HEK293 (cell line): ENCODE measurements around the gene SYNJ2.

ENCODE experiments used
- CTCF ChIA-PET: fragments of 350-600 bp; formaldehyde crosslinking; extraction: SDS; loops from one replicate; lab custom pipeline; 2021; ENCODE audit warnings: antibody characterized with exemption; lab: Yijun Ruan, JAX
- POLR2A ChIA-PET: fragments of 300-600 bp; formaldehyde crosslinking; extraction: SDS; loops from one replicate; lab custom pipeline; 2020; ENCODE audit warnings: antibody characterized with exemption, inconsistent platforms; lab: Yijun Ruan, JAX
- H3K27ac ChIP-seq: fragments of 200-500 bp; sonication (Bioruptor generic); 2 replicates; pipeline ENCODE4 v1.5.1; 2014; ENCODE audit warnings: low read depth, low read length, control low read depth, inconsistent platforms; ENCODE audit errors: extremely low read depth
- H3K36me3 ChIP-seq, 2 experiments: fragments of 200-500 bp in 1 of 2; sonication (Bioruptor generic) in 1 of 2; 1 replicate in 1 of 2; 2 replicates in 1 of 2; pipeline ENCODE4 v1.5.1; 2014 to 2017; ENCODE audit warnings: inconsistent platforms in 2 of 2, low read length in 2 of 2; ENCODE audit not compliant: control insufficient read depth in 2 of 2, insufficient read depth in 1 of 2
- H3K4me1 ChIP-seq: fragments of 200-500 bp; sonication (Bioruptor generic); 2 replicates; pipeline ENCODE4 v1.5.1; 2014; ENCODE audit warnings: mild to moderate bottlenecking, low read length, inconsistent platforms; ENCODE audit not compliant: control insufficient read depth, insufficient read depth
- H3K4me3 ChIP-seq: 2 replicates; pipeline ENCODE4 v1.5.1; 2011; ENCODE audit warnings: low read depth, mild to moderate bottlenecking, control low read depth, low read length, moderate library complexity
- H3K9me3 ChIP-seq: fragments of 200-500 bp; sonication (Bioruptor generic); 2 replicates; pipeline ENCODE4 v1.5.1; 2014; ENCODE audit warnings: low read depth, low read length, inconsistent platforms; ENCODE audit not compliant: control insufficient read depth, insufficient read depth
- FEZF1 ChIP-seq: fragments of 450-650 bp; formaldehyde crosslinking; IDR thresholded peaks from 2 replicates; pipeline ENCODE4 v1.5.1; 2016; ENCODE audit warnings: missing biosample characterization, missing genetic modification characterization
- GLI4 ChIP-seq: fragments of 450-650 bp; formaldehyde crosslinking; IDR thresholded peaks from 2 replicates; pipeline ENCODE4 v1.5.1; 2016; ENCODE audit warnings: missing biosample characterization, missing genetic modification characterization
- MEIS1 ChIP-seq: sonication (generic); formaldehyde crosslinking; IDR thresholded peaks from 2 replicates; pipeline ENCODE4 v1.8.1; 2022; ENCODE audit warnings: missing genetic modification reagents, mild to moderate bottlenecking, borderline replicate concordance
- MYNN ChIP-seq: fragments of 450-650 bp; formaldehyde crosslinking; IDR thresholded peaks from 2 replicates; pipeline ENCODE4 v1.5.1; 2016; ENCODE audit warnings: missing biosample characterization, missing genetic modification characterization, borderline replicate concordance
- OVOL3 ChIP-seq: fragments of 450-650 bp; formaldehyde crosslinking; IDR thresholded peaks from 2 replicates; pipeline ENCODE4 v1.5.1; 2016; ENCODE audit warnings: missing biosample characterization, missing genetic modification characterization
- REPIN1 ChIP-seq: fragments of 450-650 bp; formaldehyde crosslinking; IDR thresholded peaks from 2 replicates; pipeline ENCODE4 v1.5.1; 2017; ENCODE audit warnings: missing biosample characterization, missing genetic modification characterization, low read depth
- SP7 ChIP-seq: fragments of 450-650 bp; formaldehyde crosslinking; IDR thresholded peaks from 2 replicates; pipeline ENCODE4 v1.5.1; 2016; ENCODE audit warnings: missing biosample characterization, missing genetic modification characterization
- ZBTB1 ChIP-seq: fragments of 450-650 bp; formaldehyde crosslinking; IDR thresholded peaks from 2 replicates; pipeline ENCODE4 v1.5.1; 2016; ENCODE audit warnings: missing biosample characterization, missing genetic modification characterization
- ZEB2 ChIP-seq: fragments of 450-650 bp; formaldehyde crosslinking; IDR thresholded peaks from 2 replicates; pipeline ENCODE4 v1.5.1; 2016; ENCODE audit warnings: missing biosample characterization, missing genetic modification characterization
- ZNF133 ChIP-seq: fragments of 450-650 bp; formaldehyde crosslinking; IDR thresholded peaks from 2 replicates; pipeline ENCODE4 v1.5.1; 2016; ENCODE audit warnings: missing biosample characterization, missing genetic modification characterization
- ZNF140 ChIP-seq: fragments of 450-650 bp; formaldehyde crosslinking; IDR thresholded peaks from 2 replicates; pipeline ENCODE4 v1.5.1; 2016; ENCODE audit warnings: missing biosample characterization, missing genetic modification characterization
- ZNF157 ChIP-seq: fragments of 450-650 bp; formaldehyde crosslinking; IDR thresholded peaks from 2 replicates; pipeline ENCODE4 v1.5.1; 2016; ENCODE audit warnings: missing biosample characterization, missing genetic modification characterization
- ZNF174 ChIP-seq: fragments of 450-650 bp; formaldehyde crosslinking; IDR thresholded peaks from 2 replicates; pipeline ENCODE4 v1.5.0; 2017; ENCODE audit warnings: missing biosample characterization, mild to moderate bottlenecking, missing genetic modification characterization
- ZNF302 ChIP-seq: fragments of 450-650 bp; formaldehyde crosslinking; IDR thresholded peaks from 2 replicates; pipeline ENCODE4 v1.5.1; 2016; ENCODE audit warnings: missing biosample characterization, missing genetic modification characterization, low read depth
- ZNF341 ChIP-seq: fragments of 450-650 bp; formaldehyde crosslinking; IDR thresholded peaks from 2 replicates; pipeline ENCODE4; 2016; ENCODE audit warnings: low read depth, missing biosample characterization, missing genetic modification characterization
- ZNF398 ChIP-seq: fragments of 450-650 bp; formaldehyde crosslinking; IDR thresholded peaks from 2 replicates; pipeline ENCODE4 v1.5.1; 2017; ENCODE audit warnings: missing biosample characterization, missing genetic modification characterization
- ZNF404 ChIP-seq: fragments of 450-650 bp; formaldehyde crosslinking; IDR thresholded peaks from 2 replicates; pipeline ENCODE4 v1.5.1; 2017; ENCODE audit warnings: missing biosample characterization, missing genetic modification characterization
- ZNF571 ChIP-seq: fragments of 450-650 bp; formaldehyde crosslinking; IDR thresholded peaks from 2 replicates; pipeline ENCODE4 v1.5.0; 2017; ENCODE audit warnings: missing biosample characterization, missing genetic modification characterization
- ZNF624 ChIP-seq: fragments of 450-650 bp; formaldehyde crosslinking; IDR thresholded peaks from 2 replicates; pipeline ENCODE4 v1.5.1; 2017; ENCODE audit warnings: missing biosample characterization, missing genetic modification characterization
- ZNF768 ChIP-seq: fragments of 450-650 bp; formaldehyde crosslinking; IDR thresholded peaks from 2 replicates; pipeline ENCODE4 v1.5.1; 2018; ENCODE audit warnings: missing biosample characterization, mild to moderate bottlenecking, missing genetic modification characterization
- TF ChIP-seq, protein P1 (sequence below): fragments of 450-650 bp; formaldehyde crosslinking; IDR thresholded peaks from 2 replicates; pipeline ENCODE4 v1.5.1; 2016; ENCODE audit warnings: missing biosample characterization, missing genetic modification characterization
- TF ChIP-seq, protein P2 (sequence below): fragments of 450-650 bp; formaldehyde crosslinking; IDR thresholded peaks from 2 replicates; pipeline ENCODE4 v1.5.1; 2017; ENCODE audit warnings: missing biosample characterization, mild to moderate bottlenecking, missing genetic modification characterization, moderate library complexity
- TF ChIP-seq, protein P3 (sequence below): fragments of 450-650 bp; formaldehyde crosslinking; IDR thresholded peaks from 2 replicates; pipeline ENCODE4 v1.5.1; 2016; ENCODE audit warnings: missing biosample characterization, missing genetic modification characterization

Gene SYNJ2

DNA sequence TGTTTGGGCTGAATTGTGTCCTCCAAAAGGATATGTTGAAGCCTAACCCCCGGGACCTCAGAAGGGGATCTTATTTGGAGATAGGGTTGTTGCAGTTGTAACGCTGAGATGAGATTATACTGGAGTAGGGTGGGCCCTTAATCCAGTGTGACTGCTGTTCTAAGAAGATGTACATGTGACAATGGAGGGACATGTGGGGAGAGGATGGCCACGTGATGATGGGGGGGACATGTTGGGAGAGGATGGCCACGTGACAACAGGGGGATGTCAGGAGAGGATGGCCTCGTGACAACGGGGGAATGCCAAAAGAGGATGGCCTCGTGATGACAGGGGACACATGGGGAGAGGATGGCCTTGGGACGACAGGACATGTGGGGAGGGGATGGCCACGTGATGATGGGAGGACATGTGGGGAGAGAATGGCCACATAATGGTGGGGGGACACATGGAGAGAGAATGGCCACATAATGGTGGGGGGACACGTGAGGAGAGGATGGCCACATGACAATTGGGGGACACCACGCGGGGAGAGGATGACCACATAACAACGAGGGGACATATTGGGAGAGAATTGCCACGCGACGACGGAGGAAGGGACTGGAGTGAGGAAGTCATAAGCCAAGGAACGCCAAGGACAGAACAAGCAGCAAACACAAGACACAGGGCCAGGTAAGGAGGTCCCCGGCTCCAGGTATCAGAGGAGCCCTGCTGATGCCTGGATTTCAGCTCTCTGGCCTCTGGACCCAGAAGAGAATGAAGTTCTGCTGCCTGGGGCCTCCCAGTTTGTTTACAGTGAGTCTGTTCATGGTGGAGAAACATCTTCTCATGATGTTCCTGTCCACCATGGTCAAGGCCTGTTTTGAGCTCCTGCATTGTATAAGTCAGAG, 29.2 kb downstream of the SYNJ2 start:
- H3K27ac ChIP-seq = no peak overlapping the region
- no peak overlapping the region for H3K4me3 ChIP-seq
- CTCF ChIA-PET = interaction anchor here (0.8 to 6.9 kb wide), 2 partner anchors 11 to 16 kb away, joined by 3 to 46 read pairs; no protein-coding TSS in a partner anchor
- peaks cover 6% of the 10 kb centered on the region for H3K4me1 ChIP-seq
- TF ChIP-seq, protein P1, sequence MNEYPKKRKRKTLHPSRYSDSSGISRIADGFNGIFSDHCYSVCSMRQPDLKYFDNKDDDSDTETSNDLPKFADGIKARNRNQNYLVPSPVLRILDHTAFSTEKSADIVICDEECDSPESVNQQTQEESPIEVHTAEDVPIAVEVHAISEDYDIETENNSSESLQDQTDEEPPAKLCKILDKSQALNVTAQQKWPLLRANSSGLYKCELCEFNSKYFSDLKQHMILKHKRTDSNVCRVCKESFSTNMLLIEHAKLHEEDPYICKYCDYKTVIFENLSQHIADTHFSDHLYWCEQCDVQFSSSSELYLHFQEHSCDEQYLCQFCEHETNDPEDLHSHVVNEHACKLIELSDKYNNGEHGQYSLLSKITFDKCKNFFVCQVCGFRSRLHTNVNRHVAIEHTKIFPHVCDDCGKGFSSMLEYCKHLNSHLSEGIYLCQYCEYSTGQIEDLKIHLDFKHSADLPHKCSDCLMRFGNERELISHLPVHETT = no peak
- TF ChIP-seq GLI4 (tag by site-specific recombination) (no peak), REPIN1 (tag by site-specific recombination) (no peak), SP7 (tag by site-specific recombination) (no peak), FEZF1 (no peak), ZNF140 (tag by site-specific recombination) (no peak), ZNF133 (tag by site-specific recombination) (no peak), ZEB2 (tag by site-specific recombination) (no peak), ZNF174 (tag by site-specific recombination) (no peak), ZBTB1 (tag by site-specific recombination) (no peak), ZNF768 (tag by site-specific recombination) (no peak), ZNF341 (no peak), ZNF157 (tag by site-specific recombination) (no peak), ZNF302 (no peak), OVOL3 (no peak), ZNF404 (tag by site-specific recombination) (no peak)
- TF ChIP-seq, protein P2, sequence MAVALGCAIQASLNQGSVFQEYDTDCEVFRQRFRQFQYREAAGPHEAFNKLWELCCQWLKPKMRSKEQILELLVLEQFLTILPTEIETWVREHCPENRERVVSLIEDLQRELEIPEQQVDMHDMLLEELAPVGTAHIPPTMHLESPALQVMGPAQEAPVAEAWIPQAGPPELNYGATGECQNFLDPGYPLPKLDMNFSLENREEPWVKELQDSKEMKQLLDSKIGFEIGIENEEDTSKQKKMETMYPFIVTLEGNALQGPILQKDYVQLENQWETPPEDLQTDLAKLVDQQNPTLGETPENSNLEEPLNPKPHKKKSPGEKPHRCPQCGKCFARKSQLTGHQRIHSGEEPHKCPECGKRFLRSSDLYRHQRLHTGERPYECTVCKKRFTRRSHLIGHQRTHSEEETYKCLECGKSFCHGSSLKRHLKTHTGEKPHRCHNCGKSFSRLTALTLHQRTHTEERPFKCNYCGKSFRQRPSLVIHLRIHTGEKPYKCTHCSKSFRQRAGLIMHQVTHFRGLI (tag by site-specific recombination) = no peak
- TF ChIP-seq, protein P3, sequence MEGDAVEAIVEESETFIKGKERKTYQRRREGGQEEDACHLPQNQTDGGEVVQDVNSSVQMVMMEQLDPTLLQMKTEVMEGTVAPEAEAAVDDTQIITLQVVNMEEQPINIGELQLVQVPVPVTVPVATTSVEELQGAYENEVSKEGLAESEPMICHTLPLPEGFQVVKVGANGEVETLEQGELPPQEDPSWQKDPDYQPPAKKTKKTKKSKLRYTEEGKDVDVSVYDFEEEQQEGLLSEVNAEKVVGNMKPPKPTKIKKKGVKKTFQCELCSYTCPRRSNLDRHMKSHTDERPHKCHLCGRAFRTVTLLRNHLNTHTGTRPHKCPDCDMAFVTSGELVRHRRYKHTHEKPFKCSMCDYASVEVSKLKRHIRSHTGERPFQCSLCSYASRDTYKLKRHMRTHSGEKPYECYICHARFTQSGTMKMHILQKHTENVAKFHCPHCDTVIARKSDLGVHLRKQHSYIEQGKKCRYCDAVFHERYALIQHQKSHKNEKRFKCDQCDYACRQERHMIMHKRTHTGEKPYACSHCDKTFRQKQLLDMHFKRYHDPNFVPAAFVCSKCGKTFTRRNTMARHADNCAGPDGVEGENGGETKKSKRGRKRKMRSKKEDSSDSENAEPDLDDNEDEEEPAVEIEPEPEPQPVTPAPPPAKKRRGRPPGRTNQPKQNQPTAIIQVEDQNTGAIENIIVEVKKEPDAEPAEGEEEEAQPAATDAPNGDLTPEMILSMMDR (tag by site-specific recombination) = no peak
- no peaks in the 10 kb centered on the region for H3K36me3 ChIP-seq
- H3K9me3 ChIP-seq = no peaks in the 10 kb centered on the region
- POLR2A ChIA-PET = no interaction called here

GRCh38 chr6:158011478-158011920, 29.8 kb downstream of the SYNJ2 start:
- no peak for TF ChIP-seq MYNN (tag by site-specific recombination)
- no peak for TF ChIP-seq MEIS1 (CRISPR knock-in tag)
- TF ChIP-seq ZNF624 (tag by site-specific recombination) = no peak
- TF ChIP-seq ZNF398 (tag by site-specific recombination) = no peak
- TF ChIP-seq ZNF571 (tag by site-specific recombination) = no peak
- Histone ChIP-seq H3K4me1 (peaks cover 6% of the 10 kb centered on the region), H3K4me3 (no peak overlapping the region), H3K9me3 (no peaks in the 10 kb centered on the region), H3K36me3 (no peaks in the 10 kb centered on the region), H3K27ac (no peak overlapping the region)
- ChIA-PET POLR2A (interaction anchor here (2.1 kb wide), 1 partner anchor 8 kb away, joined by 6 read pairs; no protein-coding TSS in a partner anchor), CTCF (interaction anchor here (0.8 to 6.9 kb wide), 2 partner anchors 10 to 15 kb away, joined by 3 to 46 read pairs; no protein-coding TSS in a partner anchor)
